SU-DHL-6 (cell line): ENCODE data around the gene HIBADH.

Experiments
- H2AFZ ChIP-seq: fragments of 200-600 bp; sonication (generic); 2 replicates; pipeline ENCODE4 v1.6.1; 2014; ENCODE audit warnings: low read depth, mild to moderate bottlenecking, moderate library complexity, mixed read lengths, antibody characterized with exemption, low read length; ENCODE audit not compliant: severe bottlenecking
- H3F3A ChIP-seq: fragments of 200-600 bp; shearing (Covaris generic); 2 replicates; pipeline ENCODE4 v1.6.0; 2016; ENCODE audit warnings: antibody characterized with exemption, mild to moderate bottlenecking; ENCODE audit not compliant: insufficient read depth
- H3K27ac ChIP-seq: fragments of 200-600 bp; sonication (generic); 2 replicates; pipeline ENCODE4 v1.5.1; 2016; ENCODE audit warnings: low read depth, mild to moderate bottlenecking, low read length, moderate library complexity, mixed read lengths
- H3K27me3 ChIP-seq: fragments of 200-600 bp; sonication (generic), shearing (Covaris generic); 2 replicates; pipeline ENCODE4 v1.6.0; 2014; ENCODE audit warnings: mild to moderate bottlenecking, low read length
- H3K36me3 ChIP-seq: fragments of 200-600 bp; sonication (generic); 2 replicates; pipeline ENCODE4 v1.6.1; 2014; ENCODE audit warnings: mild to moderate bottlenecking, low read length, mixed read lengths
- H3K4me2 ChIP-seq: fragments of 300-600, 200-600 bp; shearing (Covaris generic), sonication (generic); 2 replicates; pipeline ENCODE4 v1.6.0; 2014; ENCODE audit warnings: low read length, low read depth, mild to moderate bottlenecking; ENCODE audit not compliant: poor library complexity, severe bottlenecking
- H3K4me3 ChIP-seq: fragments of 200-600 bp; sonication (generic); 2 replicates; pipeline ENCODE4 v1.5.1; 2014; ENCODE audit warnings: antibody characterized with exemption, low read length, mild to moderate bottlenecking, mixed read lengths; ENCODE audit not compliant: insufficient read depth, poor library complexity, severe bottlenecking
- H3K79me2 ChIP-seq: fragments of 200-600 bp; sonication (generic); 2 replicates; pipeline ENCODE4 v1.6.1; 2014; ENCODE audit warnings: mild to moderate bottlenecking, low read length, moderate library complexity; ENCODE audit not compliant: insufficient read depth
- H3K9ac ChIP-seq: fragments of 200-600 bp; sonication (generic); 2 replicates; pipeline ENCODE4 v1.7.0; 2014; ENCODE audit warnings: mild to moderate bottlenecking, low read length
- H3K9me2 ChIP-seq: fragments of 200-600 bp; sonication (generic); replicated peaks from 2 replicates; pipeline ENCODE4 v1.6.1; 2014; ENCODE audit warnings: low read length; ENCODE audit not compliant: insufficient read depth
- H3K9me3 ChIP-seq: fragments of 200-600 bp; sonication (generic); 2 replicates; pipeline ENCODE4 v1.6.1; 2014; ENCODE audit warnings: low read length, mixed read lengths; ENCODE audit not compliant: insufficient read depth
- H4K20me1 ChIP-seq: fragments of 200-600 bp; sonication (generic); 2 replicates; pipeline ENCODE4 v1.6.1; 2014; ENCODE audit warnings: low read depth, mild to moderate bottlenecking, antibody characterized with exemption, low read length, moderate library complexity, mixed read lengths
- CTCF ChIP-seq: fragments of 200-600 bp; sonication (generic); IDR thresholded peaks from one replicate; pipeline ENCODE4 v1.5.1; 2017; ENCODE audit warnings: antibody characterized with exemption, mild to moderate bottlenecking, low read length, moderate library complexity; ENCODE audit not compliant: insufficient read depth, poor library complexity, severe bottlenecking
- EZH2phosphoT487 ChIP-seq: fragments of 200-600 bp; sonication (generic), shearing (Covaris generic); conservative IDR thresholded peaks from 2 replicates; pipeline ENCODE4 v1.6.1; 2018; ENCODE audit warnings: mild to moderate bottlenecking, antibody characterized with exemption, low read length, moderate library complexity, mixed read lengths

Gene HIBADH

GRCh38 chr7:27627146-27627545 is 35.5 kb downstream of the HIBADH start:
- Histone ChIP-seq H3K4me3 (no peak overlapping the region), H3K9ac (no peak overlapping the region), H3F3A (no peaks in the 10 kb centered on the region), H3K27ac (no peak overlapping the region), H3K9me2 (no peaks in the 10 kb centered on the region), H3K9me3 (no peaks in the 10 kb centered on the region), H3K79me2 (no peaks in the 10 kb centered on the region), H2AFZ (no peak overlapping the region), H3K36me3 (peaks cover 17% of the 10 kb centered on the region; the same call in 1 of the 2 replicates), H3K27me3 (no peaks in the 10 kb centered on the region), H4K20me1 (no peaks in the 10 kb centered on the region), H3K4me2 (no peak overlapping the region)
- no peak for TF ChIP-seq CTCF
- no peak for TF ChIP-seq EZH2phosphoT487

GRCh38 chr7:27619492-27619891 is 43.2 kb downstream of the HIBADH start:
- H3K27me3 ChIP-seq = no peaks in the 10 kb centered on the region
- H3K79me2 ChIP-seq = no peaks in the 10 kb centered on the region
- H3K9ac ChIP-seq = no peak overlapping the region
- no peaks in the 10 kb centered on the region for H3F3A ChIP-seq
- H3K9me3 ChIP-seq = peaks cover 20% of the 10 kb centered on the region; the same call in 1 of the 2 replicates
- H2AFZ ChIP-seq = no peak overlapping the region
- H4K20me1 ChIP-seq = no peaks in the 10 kb centered on the region
- TF ChIP-seq EZH2phosphoT487 (no peak), CTCF (no peak)
- H3K9me2 ChIP-seq = no peaks in the 10 kb centered on the region
- H3K36me3 ChIP-seq = peaks cover 15% of the 10 kb centered on the region
- no peak overlapping the region for H3K4me2 ChIP-seq
- no peak overlapping the region for H3K4me3 ChIP-seq
- no peak overlapping the region for H3K27ac ChIP-seq

GRCh38 chr7:27617651-27618381 is 44.9 kb downstream of the HIBADH start:
- no peak overlapping the region for H2AFZ ChIP-seq
- H3K9ac ChIP-seq = no peak overlapping the region
- H3K4me3 ChIP-seq = no peak overlapping the region
- H3F3A ChIP-seq = no peaks in the 10 kb centered on the region
- no peaks in the 10 kb centered on the region for H4K20me1 ChIP-seq
- no peak for TF ChIP-seq CTCF
- TF ChIP-seq EZH2phosphoT487 = no peak
- peaks cover 20% of the 10 kb centered on the region; the same call in 1 of the 2 replicates for H3K9me3 ChIP-seq
- H3K27ac ChIP-seq = no peak overlapping the region
- H3K9me2 ChIP-seq = no peaks in the 10 kb centered on the region
- no peak overlapping the region for H3K4me2 ChIP-seq
- no peaks in the 10 kb centered on the region for H3K27me3 ChIP-seq
- peaks cover 15% of the 10 kb centered on the region for H3K36me3 ChIP-seq
- H3K79me2 ChIP-seq = no peaks in the 10 kb centered on the region
